ENCODE measurements around the gene TRAF4. TPM values are rescaled to one million over a fixed set of nuclear protein-coding genes. Genes with fewer than 3 reads are reported as not detected.

Gene TRAF4
- total RNA-seq, 2 experiments from 2014 or later, result 411 to 416 TPM

DNA sequence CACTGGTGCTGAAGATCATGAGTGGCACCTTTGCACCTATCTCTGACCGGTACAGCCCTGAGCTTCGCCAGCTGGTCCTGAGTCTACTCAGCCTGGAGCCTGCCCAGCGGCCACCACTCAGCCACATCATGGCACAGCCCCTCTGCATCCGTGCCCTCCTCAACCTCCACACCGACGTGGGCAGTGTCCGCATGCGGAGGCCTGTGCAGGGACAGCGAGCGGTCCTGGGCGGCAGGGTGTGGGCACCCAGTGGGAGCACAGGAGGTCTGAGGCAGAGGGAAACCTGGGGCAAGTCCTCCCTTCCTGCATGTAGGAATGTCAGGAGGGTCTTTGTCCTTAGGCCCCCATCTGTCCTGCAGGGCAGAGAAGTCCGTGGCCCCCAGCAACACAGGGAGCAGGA is 6.5 kb upstream of the TRAF4 start:
- intact Hi-C loops (cut with DNase I, micrococcal nuclease), result no loop called here
- H3K27ac Mint-ChIP-seq, result no peak overlapping the region
- ChIA-PET CTCF (no interaction called here), POLR2A (no interaction called here)
- H3K9me3 ChIP-seq (ENCODE audit: control insufficient read depth in 1 of 2, insufficient read depth in 1 of 2, low read length in 2 of 2), result no peaks in the 10 kb centered on the region
- H3K27me3 ChIP-seq (ENCODE audit: control insufficient read depth in 1 of 2, insufficient read depth in 2 of 2, low read length in 2 of 2), result no peaks in the 10 kb centered on the region
- no peak for DNase-seq
- H3K36me3 Mint-ChIP-seq (ENCODE audit: low read depth), result peaks cover 5% of the 10 kb centered on the region
- no peaks in the 10 kb centered on the region for H3K9me3 Mint-ChIP-seq
- no peaks in the 10 kb centered on the region for H3K36me3 ChIP-seq (ENCODE audit: insufficient read depth, low read length)
- no peak for TF ChIP-seq CTCF (IDR thresholded peaks at IDR 0.05)
- H3K4me3 Mint-ChIP-seq, result no peak overlapping the region
- peaks cover 12% of the 10 kb centered on the region for H3K4me1 Mint-ChIP-seq (ENCODE audit: low read depth)
- H3K4me1 ChIP-seq (ENCODE audit: insufficient read depth, low read length), result peaks cover 26% of the 10 kb centered on the region
- no peak overlapping the region for H3K27ac ChIP-seq (ENCODE audit: low read depth in 1 of 2, low read length in 2 of 2)
- H3K27me3 Mint-ChIP-seq, result no peaks in the 10 kb centered on the region
- no peak for ATAC-seq (ENCODE audit: poor library complexity)
- H3K4me3 ChIP-seq (ENCODE audit: low read length), result no peak overlapping the region

DNA sequence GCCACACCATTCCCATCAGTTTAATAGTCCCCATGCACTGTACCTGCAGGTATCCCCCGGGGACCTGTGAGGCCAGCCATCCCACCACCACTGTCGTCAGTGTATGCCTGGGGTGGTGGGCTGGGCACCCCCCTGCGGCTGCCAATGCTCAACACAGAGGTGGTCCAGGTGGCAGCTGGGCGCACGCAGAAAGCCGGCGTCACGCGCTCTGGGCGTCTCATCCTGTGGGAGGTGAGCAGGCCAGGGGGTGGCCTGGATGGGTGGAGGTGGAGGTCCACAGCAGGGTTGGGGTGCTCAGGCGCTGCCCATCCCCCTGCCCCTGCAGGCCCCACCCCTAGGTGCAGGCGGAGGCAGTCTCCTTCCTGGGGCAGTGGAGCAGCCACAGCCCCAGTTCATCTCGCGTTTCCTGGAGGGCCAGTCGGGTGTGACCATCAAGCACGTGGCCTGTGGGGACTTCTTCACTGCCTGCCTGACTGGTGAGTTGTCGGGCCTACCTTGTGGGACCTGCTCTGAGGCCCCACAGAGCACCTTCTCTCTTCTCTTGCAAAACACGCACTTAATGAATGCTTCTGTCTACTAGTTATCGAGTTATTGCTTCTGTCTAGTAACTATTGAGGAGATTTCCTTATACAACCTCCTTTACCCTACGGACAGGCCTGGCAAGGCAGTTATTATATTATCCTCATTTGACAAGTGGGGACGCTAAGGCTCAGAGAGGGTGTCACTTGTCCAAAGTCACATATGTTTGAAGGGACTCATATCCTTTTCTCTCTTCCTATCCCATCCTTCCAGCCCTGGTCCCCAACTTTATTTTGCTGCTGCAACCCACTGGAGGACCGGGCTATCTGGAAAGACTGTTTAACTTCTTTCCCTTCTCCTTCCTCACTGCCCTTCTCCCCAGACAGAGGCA is 5.8 kb upstream of the TRAF4 start:
- Histone ChIP-seq H3K27me3 (ENCODE audit: control insufficient read depth in 1 of 2, insufficient read depth in 2 of 2, low read length in 2 of 2) (no peaks in the 10 kb centered on the region), H3K4me1 (ENCODE audit: insufficient read depth, low read length) (peaks cover 29% of the 10 kb centered on the region), H3K27ac (ENCODE audit: low read depth in 1 of 2, low read length in 2 of 2) (no peak overlapping the region), H3K9me3 (ENCODE audit: control insufficient read depth in 1 of 2, insufficient read depth in 1 of 2, low read length in 2 of 2) (no peaks in the 10 kb centered on the region), H3K36me3 (ENCODE audit: insufficient read depth, low read length) (no peaks in the 10 kb centered on the region), H3K4me3 (ENCODE audit: low read length) (no peak overlapping the region)
- no peaks in the 10 kb centered on the region for H3K27me3 Mint-ChIP-seq
- CTCF ChIA-PET, result interaction anchor here (1.2 to 1.3 kb wide), 2 partner anchors 11 to 12 kb away, joined by 4 read pairs; no protein-coding TSS in a partner anchor
- peaks cover 5% of the 10 kb centered on the region for H3K36me3 Mint-ChIP-seq (ENCODE audit: low read depth)
- DNase-seq (no peak), ATAC-seq (ENCODE audit: poor library complexity) (no peak)
- no peaks in the 10 kb centered on the region for H3K9me3 Mint-ChIP-seq
- H3K4me1 Mint-ChIP-seq (ENCODE audit: low read depth), result peaks cover 12% of the 10 kb centered on the region
- H3K4me3 Mint-ChIP-seq, result peak overlapping the region; percentile 7
- H3K27ac Mint-ChIP-seq, result peak overlapping the region; percentile 52
- intact Hi-C loops (cut with DNase I, micrococcal nuclease), result no loop called here
- POLR2A ChIA-PET, result interaction anchor here (1.1 kb wide), 1 partner anchor 9 kb away, joined by 3 read pairs; no protein-coding TSS in a partner anchor
- TF ChIP-seq CTCF (IDR thresholded peaks at IDR 0.05), result no peak

GRCh38 chr17:28738680-28739384 is 5.0 kb upstream of the TRAF4 start:
- H3K36me3 ChIP-seq (ENCODE audit: insufficient read depth, low read length), result no peaks in the 10 kb centered on the region
- H3K4me1 Mint-ChIP-seq (ENCODE audit: low read depth), result peaks cover 12% of the 10 kb centered on the region
- H3K9me3 ChIP-seq (ENCODE audit: control insufficient read depth in 1 of 2, insufficient read depth in 1 of 2, low read length in 2 of 2), result no peaks in the 10 kb centered on the region
- H3K9me3 Mint-ChIP-seq, result no peaks in the 10 kb centered on the region
- peak overlapping the region; percentile 17 for H3K4me3 Mint-ChIP-seq
- no peaks in the 10 kb centered on the region for H3K27me3 ChIP-seq (ENCODE audit: control insufficient read depth in 1 of 2, insufficient read depth in 2 of 2, low read length in 2 of 2)
- no peak overlapping the region for H3K4me3 ChIP-seq (ENCODE audit: low read length)
- ChIA-PET CTCF (interaction anchor here (1.2 to 1.3 kb wide), 2 partner anchors 11 to 12 kb away, joined by 4 read pairs; no protein-coding TSS in a partner anchor), POLR2A (interaction anchor here (1.1 to 1.3 kb wide), 2 partner anchors 10 to 13 kb away, joined by 3 read pairs; no protein-coding TSS in a partner anchor)
- H3K27ac Mint-ChIP-seq, result peak overlapping the region; percentile 52
- H3K27ac ChIP-seq (ENCODE audit: low read depth in 1 of 2, low read length in 2 of 2), result no peak overlapping the region
- peak in 5 of 14 experiments; percentile 36 to 90 (median 43) for DNase-seq
- no peaks in the 10 kb centered on the region for H3K27me3 Mint-ChIP-seq
- peak; percentile 63 for ATAC-seq (ENCODE audit: poor library complexity)
- intact Hi-C loops (cut with DNase I, micrococcal nuclease), result no loop called here
- peaks cover 5% of the 10 kb centered on the region for H3K36me3 Mint-ChIP-seq (ENCODE audit: low read depth)
- no peak for TF ChIP-seq CTCF (IDR thresholded peaks at IDR 0.05)
- H3K4me1 ChIP-seq (ENCODE audit: insufficient read depth, low read length), result peaks cover 36% of the 10 kb centered on the region

Data from CD4-positive, alpha-beta T cell (primary cell).